HG03378 (cell line): ENCODE measurements around the gene CPEB1.
"Not testable (repeated sequence)": the region's sequence is repeated elsewhere in the genome, so short reads cannot be mapped to it uniquely, and the experiment has no call there.

Experiments used
- ATAC-seq: cut with Tn5 transposase; IDR thresholded peaks from one replicate; pipeline ENCODE4 v1.9.1; 2021; ENCODE audit warnings: mild to moderate bottlenecking, moderate library complexity; ENCODE audit not compliant: unreplicated experiment

The CPEB1 gene

DNA sequence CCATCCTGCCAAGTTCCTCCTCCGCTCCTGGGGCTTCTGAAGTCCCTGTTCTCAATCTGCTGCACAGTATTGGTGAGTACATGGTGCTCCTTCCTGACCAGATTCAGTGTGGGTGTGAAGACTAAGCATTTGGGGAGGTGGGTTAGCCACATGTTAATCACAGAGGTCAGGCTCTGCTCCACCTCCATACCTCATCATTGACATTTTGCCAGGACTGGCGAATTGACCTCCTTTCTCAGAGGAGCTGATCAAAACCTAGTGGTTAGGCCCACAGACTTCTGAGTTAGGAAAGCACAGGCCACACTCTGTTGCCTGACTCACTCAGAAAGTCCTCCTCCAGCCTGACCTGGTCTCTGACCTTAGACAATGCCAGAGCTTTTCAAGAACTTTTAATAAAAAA, 98.5 kb downstream of the CPEB1 start:
- ATAC-seq: no peak

DNA sequence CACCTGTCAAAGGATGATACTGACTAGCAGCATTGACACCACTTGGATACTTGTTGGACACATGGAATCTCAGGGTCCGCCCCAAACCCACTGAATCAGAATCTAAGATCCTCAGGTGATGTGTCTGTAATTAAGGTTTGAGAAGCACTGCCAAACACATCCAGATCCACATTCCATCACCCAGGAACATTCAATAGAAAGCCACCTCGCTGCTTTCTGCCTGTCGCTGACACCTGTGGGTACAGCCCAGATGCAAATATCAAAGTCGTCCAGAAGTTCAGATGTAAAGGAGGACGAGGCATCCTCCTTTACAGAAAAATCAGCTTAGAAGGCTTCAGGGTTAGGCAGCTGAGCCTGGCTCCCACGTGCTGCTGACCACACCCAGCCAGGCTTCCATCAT, 101.7 kb downstream of the CPEB1 start:
- no peak for ATAC-seq

DNA sequence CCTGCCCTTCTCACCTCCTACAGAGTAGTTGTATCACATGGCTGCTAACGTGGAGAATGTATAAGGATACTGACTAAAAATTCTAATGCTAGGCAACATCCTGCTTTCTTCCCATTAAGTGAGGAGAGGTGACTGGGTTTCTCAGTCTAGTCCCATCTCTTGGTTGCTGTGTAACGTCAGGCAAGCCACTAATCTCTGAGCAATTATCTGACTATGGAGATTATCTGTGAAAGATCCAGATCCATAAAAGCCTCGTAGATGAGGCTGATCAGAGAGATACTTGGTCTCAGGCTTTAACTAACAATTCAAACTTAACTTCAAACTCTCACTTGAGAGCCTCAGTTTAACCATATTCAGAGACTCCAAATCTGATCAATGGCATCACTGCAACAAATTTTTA, 102.2 kb downstream of the CPEB1 start:
- ATAC-seq: no peak

DNA sequence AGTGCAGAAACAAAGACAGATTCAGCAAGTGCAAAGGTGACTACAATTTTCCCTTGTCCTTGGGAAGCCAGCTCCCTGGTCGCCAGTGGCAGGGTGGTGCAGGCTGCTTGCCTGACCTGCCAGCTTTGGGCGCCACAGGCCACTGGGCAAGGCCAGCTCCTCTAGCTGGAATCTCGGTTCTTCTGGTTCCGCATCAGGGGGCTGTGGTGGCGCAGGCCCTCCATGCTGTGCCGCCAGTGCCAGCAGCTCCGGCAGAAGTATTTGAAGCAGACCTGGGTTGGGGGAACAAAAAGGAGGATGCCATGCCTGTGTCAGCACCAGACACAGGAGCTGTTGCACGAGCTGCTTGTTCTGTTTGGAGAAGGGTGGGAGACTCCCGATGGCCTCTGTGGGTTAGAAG, 102.7 kb downstream of the CPEB1 start:
- no peak for ATAC-seq

DNA sequence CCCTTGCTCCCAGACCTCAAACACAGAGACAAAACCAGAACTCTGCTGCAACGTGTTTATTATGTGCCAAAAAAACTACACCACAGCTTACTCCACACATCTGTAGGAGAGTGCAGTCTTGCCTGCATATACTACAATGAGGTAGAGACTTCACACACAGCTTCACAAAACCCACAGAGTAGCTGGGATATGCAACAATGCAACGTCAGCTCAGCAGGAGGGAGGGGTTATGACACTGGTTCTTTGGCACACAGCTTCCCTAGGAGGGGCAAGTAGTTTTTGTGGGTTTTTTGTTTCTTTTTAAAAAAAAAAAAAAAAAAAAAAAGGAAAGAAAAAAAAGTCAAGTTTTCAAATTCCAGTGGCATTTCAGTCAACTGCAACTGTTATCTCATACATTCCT, 104.0 kb downstream of the CPEB1 start:
- ATAC-seq: no peak

DNA sequence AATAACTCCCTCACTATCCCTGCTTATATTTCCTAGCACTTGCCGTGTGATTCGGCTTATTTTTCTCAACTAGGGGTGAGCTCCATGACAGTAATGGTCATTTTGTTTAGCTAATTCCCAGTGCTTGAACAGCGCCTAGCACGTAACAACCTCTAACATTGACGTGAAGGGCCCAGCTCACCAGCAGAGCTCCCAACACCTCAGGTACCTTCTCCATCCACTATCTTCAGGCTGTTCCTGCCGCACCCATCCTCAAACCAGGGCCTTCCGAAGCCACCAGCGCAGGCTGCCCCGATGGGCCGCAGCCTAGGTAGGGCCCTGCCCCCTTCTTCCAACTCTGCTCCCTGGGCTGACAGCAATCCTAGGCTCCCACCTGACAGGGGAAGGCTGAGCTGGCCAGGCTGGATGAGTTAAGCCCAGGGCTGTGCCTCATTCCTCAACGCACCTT, 106.2 kb downstream of the CPEB1 start:
- no peak for ATAC-seq

DNA sequence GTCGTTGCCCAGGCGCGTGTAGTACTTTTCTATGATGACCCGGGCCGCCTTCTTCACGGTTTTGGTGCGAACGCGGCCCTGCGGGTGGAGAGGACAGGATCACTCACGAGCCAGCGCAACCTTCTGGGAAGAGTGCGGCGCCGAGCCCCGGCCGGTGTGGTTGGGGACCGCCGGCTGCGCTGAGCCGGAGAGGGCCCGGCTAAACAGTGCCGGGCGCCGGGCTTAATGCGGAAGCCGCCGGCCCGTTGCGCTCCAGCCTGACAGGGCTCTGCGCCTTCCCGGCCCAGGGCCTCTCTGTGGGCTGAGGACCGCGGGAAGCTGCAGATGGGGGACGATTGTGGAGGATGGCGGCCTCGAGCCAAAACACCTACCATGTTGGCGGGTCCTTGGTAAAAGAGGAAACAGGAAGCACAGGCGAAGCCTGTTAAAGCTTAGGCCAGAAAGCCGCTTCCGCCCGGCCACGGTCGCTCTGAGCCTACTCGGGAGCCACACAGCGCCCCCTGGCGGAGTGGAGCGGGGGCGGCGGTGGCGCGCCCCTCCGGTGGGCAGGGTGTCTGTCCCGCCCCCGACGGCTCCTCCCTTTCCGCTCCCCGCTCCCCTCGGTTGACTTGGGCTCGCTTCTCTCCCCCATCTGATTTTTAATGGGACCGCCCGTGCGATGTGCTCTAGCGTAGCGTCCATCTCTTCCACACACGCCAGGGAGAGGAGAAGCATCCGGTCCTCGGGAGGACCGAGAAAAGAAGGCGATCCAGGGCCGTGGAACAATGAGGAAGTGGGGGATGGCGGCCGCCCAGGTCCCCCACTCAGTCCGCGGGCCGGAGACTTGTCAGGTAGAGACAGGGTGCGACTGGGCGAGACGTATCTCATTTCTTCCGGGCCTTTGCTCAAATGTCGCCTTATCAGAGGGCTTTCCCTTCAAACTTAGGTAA, 106.8 kb downstream of the CPEB1 start, which contains the start of gene RPS17:
Gene RPS17, minus strand, starts transcription at position 403 of the 929 bp plus-strand sequence. Its CDS starts 29 bp downstream, at position 374.
- ATAC-seq: peak; percentile 72

DNA sequence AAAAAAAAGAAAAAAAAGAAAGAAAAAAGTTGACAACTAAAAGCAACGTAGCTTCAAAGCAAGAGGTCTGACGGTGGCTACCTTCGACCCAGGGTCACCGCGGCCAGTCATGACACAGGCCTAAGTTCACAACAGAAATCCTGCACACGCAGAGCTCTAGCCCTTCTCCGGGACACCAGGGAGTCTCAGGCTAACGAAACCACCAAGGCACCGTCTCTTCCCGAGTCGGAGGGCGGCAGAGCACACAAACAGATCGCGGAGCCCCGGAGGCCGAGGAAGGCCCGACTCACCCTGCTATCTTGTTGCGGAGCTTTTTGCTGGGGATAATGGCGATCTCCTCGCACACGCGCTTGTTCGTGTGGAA, 107.5 kb downstream of the CPEB1 start:
- ATAC-seq: no peak

DNA sequence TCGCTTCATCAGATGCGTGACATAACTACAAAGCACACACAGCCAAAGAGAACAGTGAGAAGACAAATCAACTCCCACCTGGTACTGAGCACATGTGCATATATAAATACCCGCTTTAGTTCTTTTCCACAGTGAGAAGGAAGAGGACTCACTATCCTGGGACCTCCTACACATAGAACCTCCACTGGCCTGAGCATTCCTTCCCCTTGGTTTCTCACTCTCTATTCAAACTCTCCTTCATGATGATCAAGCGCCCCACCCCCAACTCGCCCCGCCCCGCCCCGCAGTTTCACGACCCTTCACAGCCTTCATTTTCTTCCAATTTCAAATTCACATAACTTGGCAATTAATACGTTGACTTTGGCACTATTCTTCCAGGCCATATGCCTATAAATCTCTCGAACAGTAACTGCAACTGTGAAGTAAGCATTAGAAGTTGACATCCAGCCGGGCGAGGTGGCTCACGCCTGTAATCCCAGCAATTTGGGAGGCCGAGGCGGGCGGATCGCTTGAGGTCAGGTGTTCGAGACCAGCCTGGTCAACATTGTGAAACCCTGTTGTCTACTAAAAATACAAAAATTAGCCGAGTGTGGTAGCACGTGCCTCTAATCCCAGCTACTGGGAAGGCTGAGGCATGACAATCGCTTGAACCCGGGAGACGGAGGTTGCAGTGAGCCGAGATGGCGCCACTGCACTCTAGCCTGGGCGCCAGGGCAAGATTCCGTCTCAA, 108.0 kb downstream of the CPEB1 start:
- ATAC-seq: no peak

DNA sequence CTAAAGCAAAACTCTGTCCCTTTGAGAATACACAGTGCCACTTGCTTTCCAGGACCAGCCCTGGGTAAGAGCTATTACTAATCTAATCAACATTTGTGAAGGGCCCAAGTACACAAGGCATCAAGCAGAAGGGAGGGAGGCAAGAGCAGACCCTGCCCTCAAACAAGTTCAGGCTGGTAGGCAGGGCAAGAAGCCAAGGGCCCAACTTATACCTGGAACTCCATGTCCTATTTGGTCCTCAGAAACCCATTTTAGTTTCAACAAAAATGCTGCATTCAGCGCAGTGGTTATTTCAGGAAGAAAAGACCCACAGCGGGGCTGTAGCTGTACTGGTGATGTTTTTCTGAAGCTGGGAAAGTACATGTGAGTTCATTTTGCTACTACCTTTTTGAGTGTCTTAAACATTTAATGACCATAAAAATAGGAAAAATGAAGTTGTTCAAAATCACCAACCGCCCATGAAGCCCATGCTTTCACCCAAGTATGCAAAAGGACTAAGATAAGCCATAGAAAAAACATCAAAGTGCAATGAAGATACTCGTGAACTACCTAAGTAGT, 109.7 kb downstream of the CPEB1 start:
- ATAC-seq: no peak

DNA sequence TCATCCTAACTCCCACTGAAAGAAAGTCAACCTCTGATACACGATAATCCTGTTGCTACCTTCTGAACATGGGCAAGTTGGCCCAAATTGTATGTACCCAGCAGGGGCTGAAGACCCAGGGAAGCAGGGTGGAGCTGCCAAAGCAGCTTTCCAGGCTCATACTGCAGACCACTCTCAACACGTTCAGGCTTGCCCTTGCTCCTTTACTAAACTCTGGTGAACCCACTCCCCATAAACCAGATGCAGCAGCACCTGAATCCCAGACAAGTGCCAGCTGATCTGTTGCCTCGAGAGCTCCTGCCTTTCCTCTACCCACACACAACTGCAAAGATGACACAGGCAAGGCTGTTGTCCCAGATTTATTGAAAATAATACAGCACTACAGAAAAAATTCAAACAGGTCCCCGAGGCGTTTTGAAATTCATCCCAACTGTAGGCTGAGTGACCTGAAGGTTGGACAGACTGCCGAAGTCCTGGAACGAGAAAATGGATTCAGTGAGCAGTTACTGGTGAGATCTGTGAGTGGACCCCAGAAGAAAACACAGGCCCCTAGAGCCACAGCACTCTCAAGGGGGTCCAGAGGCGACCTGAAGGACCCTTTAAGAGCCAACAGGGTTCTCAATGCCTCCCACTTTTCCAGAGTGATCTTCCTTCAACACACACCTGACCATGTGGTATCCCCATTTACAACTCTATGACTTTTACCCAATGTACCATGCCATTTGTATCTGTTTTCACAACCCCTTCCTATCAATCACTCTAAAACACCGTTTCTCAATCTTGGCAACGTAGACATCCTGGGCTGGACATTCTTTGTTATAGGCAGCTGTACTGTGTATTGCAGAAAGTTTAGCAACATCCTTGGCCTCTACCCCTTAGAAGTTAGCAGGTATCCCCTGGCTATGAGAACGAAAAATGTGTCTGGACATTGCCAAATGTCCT, 110.5 kb downstream of the CPEB1 start:
- ATAC-seq: no peak

DNA sequence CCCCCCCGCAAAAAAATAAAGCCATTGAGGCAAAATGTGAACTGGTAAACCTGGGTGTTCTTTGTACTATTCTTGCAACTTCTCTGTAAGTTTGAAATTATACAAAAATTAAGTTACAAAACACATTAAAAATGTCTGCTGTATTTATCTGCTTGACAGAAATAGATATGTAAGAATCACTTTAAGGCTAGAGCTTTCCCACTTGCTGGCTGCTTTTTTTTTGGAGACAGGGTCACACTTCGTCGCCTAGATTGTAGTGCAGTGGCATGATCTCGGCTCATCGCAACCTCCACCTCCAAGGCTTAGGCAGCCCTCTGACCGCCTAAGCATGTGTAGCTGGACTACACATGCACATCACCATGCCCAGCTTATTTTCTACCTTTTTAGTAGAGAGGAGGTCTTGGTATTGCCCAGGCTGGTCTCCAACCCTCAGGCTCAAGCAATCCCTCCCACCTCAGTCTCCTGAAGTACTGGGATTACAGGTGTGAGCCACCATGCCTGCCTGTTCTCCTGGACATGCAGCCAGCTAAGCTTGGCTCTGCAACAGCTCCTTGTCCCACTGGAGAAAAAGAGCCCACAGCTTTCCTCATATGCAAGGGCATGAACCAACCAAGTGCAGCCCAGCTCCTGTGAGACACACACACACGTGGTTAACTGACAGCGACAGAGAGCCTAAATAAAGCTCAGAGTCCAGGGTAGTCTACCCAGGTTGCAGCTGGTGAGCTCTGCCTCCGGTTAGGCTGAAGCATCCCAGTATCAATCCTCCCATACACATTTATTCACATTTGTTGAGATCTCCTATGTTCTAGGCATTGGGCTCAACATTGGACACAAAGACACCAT, 111.4 kb downstream of the CPEB1 start:
- ATAC-seq: no peak

DNA sequence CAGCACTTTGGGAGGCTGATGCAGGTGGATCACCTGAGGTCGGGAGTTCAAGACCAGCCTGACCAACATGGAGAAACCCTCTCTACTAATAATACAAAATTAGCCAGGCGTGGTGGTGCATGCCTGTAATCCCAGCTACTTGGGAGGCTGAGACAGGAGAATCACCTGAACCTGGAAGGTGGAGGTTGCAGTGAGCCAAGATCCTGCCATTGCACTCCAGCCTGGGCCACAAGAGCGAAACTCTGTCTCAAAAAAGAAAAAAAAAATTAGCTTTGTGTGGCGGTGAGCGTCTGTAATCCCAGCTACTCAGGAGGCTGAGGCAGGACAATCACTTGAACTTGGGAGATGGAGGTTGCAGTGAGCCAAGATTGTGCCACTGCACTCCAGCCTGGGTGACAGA, 112.0 kb downstream of the CPEB1 start:
- ATAC-seq: not testable (repeated sequence)

DNA sequence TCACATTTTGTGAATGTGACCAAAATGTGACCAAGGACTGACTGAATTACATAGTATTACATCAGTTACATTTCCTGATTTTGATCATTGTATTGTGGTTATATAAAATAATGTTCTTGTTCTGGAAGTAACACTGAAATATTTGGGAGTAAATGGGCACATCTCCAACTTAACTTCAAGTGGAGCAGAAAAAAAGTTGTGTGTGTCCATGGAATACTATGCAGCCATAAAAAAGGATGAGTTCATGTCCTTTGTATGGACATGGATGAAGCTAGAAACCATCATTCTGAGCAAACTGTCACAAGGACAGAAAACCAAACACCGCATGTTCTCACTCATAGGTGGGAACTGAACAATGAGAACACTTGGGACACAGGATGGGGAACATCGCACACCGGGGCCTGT, 112.7 kb downstream of the CPEB1 start:
- not testable (repeated sequence) for ATAC-seq

DNA sequence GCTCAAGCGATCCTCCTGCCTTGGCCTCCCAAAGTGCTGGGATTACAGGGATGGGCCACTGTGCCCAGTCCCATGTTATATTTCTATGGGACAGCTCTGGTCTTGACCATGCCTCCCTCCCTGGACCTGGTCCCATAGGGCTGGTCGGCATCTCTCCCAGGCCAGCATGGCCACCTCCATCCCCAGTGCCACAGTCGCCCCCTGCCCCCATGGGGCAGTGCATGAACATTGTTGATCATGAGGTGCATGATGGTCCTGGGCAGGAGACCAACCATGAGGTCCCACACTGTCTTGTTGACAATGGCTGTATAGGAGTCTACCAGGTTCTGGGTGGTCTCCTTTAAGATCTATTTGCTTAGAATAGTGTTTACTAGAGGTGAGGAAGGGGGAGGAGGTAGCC, 113.4 kb downstream of the CPEB1 start:
- no peak for ATAC-seq

DNA sequence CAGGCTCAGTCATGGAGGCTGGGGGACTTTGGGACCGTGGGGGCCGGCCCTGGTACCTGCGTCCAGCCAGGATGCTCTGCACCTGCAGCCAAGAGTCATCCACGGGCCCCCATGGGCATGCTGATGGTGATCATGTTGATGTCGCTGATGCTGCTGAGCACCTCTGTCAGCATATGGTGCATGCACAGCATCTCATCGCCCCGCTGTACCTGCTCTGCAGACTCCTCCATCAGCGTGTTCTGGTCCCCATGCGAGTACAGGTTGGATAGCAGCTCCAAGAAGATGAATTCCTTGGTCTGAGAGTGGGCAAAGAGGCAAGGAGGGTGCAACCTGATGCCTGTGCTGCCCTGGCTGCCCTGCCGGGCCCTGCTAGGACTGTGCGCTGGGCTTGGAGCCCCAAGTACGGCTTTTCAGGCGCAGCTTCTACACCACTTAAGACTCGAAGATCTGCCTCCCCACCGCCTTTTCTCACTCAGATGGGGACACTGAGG, 114.1 kb downstream of the CPEB1 start:
- no peak for ATAC-seq

DNA sequence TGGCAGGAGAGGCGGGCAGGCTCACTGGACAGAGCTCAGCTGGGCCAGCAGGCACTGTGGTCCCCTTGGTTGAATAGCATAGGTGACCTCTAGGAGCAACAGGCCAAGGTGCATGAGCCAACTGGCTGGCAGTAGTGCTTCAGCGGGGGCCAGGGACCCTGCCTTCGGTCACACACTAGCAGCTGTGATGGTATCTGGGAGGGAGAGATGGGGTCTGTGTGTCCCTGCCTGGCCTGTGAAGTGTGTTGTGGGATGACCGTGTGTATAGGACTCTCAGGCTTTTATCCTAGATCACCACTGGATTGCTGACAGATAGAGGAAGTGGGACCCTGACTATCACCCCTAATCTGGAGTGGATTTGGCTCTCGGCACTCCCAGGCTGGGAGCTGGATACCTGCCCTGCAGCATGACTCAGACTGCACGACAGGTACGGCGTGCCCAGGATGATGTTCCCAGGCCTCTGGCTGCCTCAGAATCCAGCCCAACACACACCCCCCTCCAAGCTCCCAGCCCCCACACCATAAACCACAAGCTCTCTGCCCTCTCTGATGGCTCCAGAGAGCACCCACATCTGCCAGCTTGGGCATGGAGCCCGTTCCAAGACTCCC, 114.7 kb downstream of the CPEB1 start:
- ATAC-seq: no peak

DNA sequence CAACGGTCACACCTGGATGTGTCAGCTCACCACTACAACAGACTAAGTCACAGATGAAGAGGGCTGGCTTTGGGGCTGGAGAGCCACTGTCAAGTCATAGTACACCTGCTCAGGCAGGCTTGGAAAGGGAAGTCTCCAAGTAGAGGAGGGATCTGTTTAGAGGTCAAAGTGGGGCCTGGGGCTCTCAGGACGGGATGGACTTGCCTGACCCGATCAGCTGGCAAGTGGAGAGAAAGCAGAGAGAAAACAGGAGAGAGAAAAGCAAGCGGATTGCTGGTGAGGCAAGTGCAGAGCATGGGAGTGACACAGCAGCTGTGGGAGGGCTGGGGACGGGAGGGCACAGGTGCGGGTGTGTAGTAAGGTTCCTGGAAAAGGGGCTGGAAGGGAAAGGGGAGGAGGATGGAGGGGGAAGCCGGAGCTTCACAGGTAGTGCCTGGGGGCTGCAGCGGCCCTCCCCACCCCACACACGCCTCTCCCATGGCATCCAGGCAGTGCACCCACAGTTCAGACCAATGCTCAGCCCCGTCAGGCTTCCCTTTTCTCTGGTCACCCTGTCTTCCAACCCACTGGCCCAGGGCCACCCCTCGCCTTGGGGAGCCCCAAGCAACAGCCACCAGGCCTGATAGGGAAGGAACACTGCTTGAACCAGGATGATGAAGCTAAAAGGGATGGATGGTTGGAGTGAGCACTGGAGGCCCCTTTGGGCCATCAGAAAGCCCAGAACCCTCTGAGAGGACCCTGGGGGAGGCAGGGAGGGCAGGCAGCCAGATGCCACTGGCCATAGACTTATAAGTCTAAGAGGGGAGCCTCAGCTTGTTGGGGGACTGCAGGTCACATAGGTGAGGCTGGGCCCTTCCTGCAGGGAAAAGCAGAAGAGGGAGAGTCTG, 115.4 kb downstream of the CPEB1 start:
- ATAC-seq: no peak
